GM12878 (cell line): ENCODE data around the gene BARX2. TPM values are rescaled to one million over a fixed set of nuclear protein-coding genes. Genes with fewer than 3 reads are reported as not detected.

ENCODE experiments used
- ATAC-seq: fragments of 200-7000 bp; cut with Tn5 transposase; 3 replicates; pipeline ENCODE4 v1.9.1; 2020; ENCODE audit warnings: mild to moderate bottlenecking, moderate library complexity
- BruUV-seq: library from RNA; stranded (reverse); fragments of 400-500 nt; replicated peaks from 2 replicates; lab custom pipeline; 2021; lab: Mats Ljungman, UMichigan
- CTCF ChIA-PET: fragments of 300-600 bp; sonication (Branson Sonifier 250); formaldehyde crosslinking; extraction: SDS; loops from one replicate; lab custom pipeline; 2021; ENCODE audit warnings: inconsistent platforms; lab: Yijun Ruan, JAX
- POLR2A ChIA-PET: fragments of 350-600 bp; formaldehyde crosslinking; extraction: SDS; loops from one replicate; lab custom pipeline; 2021; ENCODE audit warnings: inconsistent platforms; lab: Charles Lee
- RAD21 ChIA-PET: fragments of 300-600 bp; sonication (Branson Sonifier 250); formaldehyde crosslinking; loops from one replicate; lab custom pipeline; 2023; ENCODE audit warnings: antibody characterized with exemption; ENCODE audit not compliant: unreplicated experiment; lab: Charles Lee
- SMC1A ChIA-PET: fragments of 300-600 bp; sonication (Branson Sonifier 250); formaldehyde crosslinking; loops from one replicate; lab custom pipeline; 2023; ENCODE audit not compliant: unreplicated experiment, uncharacterized antibody; lab: Charles Lee
- DNase-seq: peaks from one replicate; pipeline ENCODE4 v3.0.0-alpha.2; 2011; ENCODE audit warnings: low read depth, low spot score
- FAIRE-seq: peaks from 3 replicates; lab custom pipeline; 2011; peaks lifted over from hg19 to GRCh38; lab: Jason Lieb, UNC
- H2AFZ ChIP-seq: 2 replicates; pipeline ENCODE4 v1.6.0; 2011; ENCODE audit warnings: low read depth, low read length, control low read depth; ENCODE audit not compliant: control insufficient read depth
- H3K27ac ChIP-seq: 2 replicates; pipeline ENCODE4 v1.5.1; 2011; ENCODE audit warnings: control low read depth; ENCODE audit not compliant: control insufficient read depth, insufficient read depth
- H3K27me3 ChIP-seq, 2 experiments: replicated peaks in 1 of 2; 2 replicates each; pipeline versions ENCODE4 v1.6.0 to v1.6.1; 2011; ENCODE audit warnings: low read length in 1 of 2; ENCODE audit not compliant: control insufficient read depth in 2 of 2, insufficient read depth in 2 of 2
- H3K36me3 ChIP-seq, 2 experiments: 2 replicates each; pipeline ENCODE4 v1.5.1; 2011; ENCODE audit warnings: low read length in 1 of 2; ENCODE audit not compliant: control insufficient read depth in 2 of 2, insufficient read depth in 2 of 2
- H3K4me1 ChIP-seq: 2 replicates; pipeline ENCODE4 v1.6.1; 2011; ENCODE audit warnings: mild to moderate bottlenecking, low read length, moderate library complexity, mixed read lengths; ENCODE audit not compliant: control insufficient read depth, insufficient read depth
- H3K4me2 ChIP-seq: 2 replicates; pipeline ENCODE4 v1.6.0; 2011; ENCODE audit warnings: control low read depth; ENCODE audit not compliant: control insufficient read depth, insufficient read depth
- H3K4me3 ChIP-seq: fragments of 200-600 bp; sonication (generic); 2 replicates; pipeline ENCODE4 v1.5.1; 2016
- H3K79me2 ChIP-seq: 2 replicates; pipeline ENCODE4 v1.6.0; 2011; ENCODE audit warnings: low read length; ENCODE audit not compliant: control insufficient read depth, insufficient read depth
- H3K9ac ChIP-seq: 2 replicates; pipeline ENCODE4 v1.8.0; 2011; ENCODE audit warnings: low read length, control low read depth, mixed read lengths; ENCODE audit not compliant: control insufficient read depth, insufficient read depth
- H3K9me3 ChIP-seq: replicated peaks from 3 replicates; pipeline ENCODE4 v1.5.1; 2011; ENCODE audit warnings: mild to moderate bottlenecking, low read length; ENCODE audit not compliant: control insufficient read depth, insufficient read depth
- H4K20me1 ChIP-seq: 2 replicates; pipeline ENCODE4 v1.6.0; 2011; ENCODE audit not compliant: control insufficient read depth, insufficient read depth
- EZH2 ChIP-seq: IDR thresholded peaks from 2 replicates; pipeline ENCODE4 v1.6.1; 2012; ENCODE audit warnings: low read depth, mild to moderate bottlenecking, control low read depth, inconsistent platforms, low read length, borderline replicate concordance; ENCODE audit not compliant: control insufficient read depth
- MEF2A ChIP-seq: IDR thresholded peaks from 2 replicates; pipeline ENCODE4 v1.6.1; 2011; ENCODE audit warnings: low read depth, mild to moderate bottlenecking, low read length, moderate library complexity; ENCODE audit not compliant: insufficient read depth
- MXI1 ChIP-seq: fragments of 150-350 bp; IDR thresholded peaks from 2 replicates; pipeline ENCODE4 v1.6.1; 2011; ENCODE audit warnings: low read depth, mild to moderate bottlenecking, inconsistent platforms, low read length, improper control_type of control experiment
- MYC ChIP-seq: IDR thresholded peaks from 2 replicates; pipeline ENCODE4 v1.6.1; 2011; ENCODE audit warnings: mild to moderate bottlenecking, low read length, moderate library complexity, inconsistent platforms; ENCODE audit not compliant: insufficient read depth, insufficient replicate concordance, insufficient read length, severe bottlenecking
- NFIC ChIP-seq: IDR thresholded peaks from 2 replicates; pipeline ENCODE4 v1.6.1; 2012; ENCODE audit warnings: low read depth, mild to moderate bottlenecking, inconsistent platforms, low read length, moderate library complexity
- YY1 ChIP-seq: IDR thresholded peaks from 2 replicates; pipeline ENCODE4 v1.6.1; 2011; ENCODE audit warnings: low read depth, mild to moderate bottlenecking, low read length
- WGBS: methylation state at CpG from one replicate; pipeline ENCODE4 v1.1.6; 2016; ENCODE audit warnings: low lambda C conversion rate; ENCODE audit not compliant: insufficient replicate concordance, insufficient coverage; ENCODE audit errors: missing lambda C conversion rate; 5-methylcytosine and 5-hydroxymethylcytosine counted together
- in situ Hi-C: fragments of 300-500 bp; cut with MboI; formaldehyde crosslinking; loops from 9 replicates; pipeline ENCODE4 v1.14.3; 2018; ENCODE audit warnings: mixed read lengths
- intact Hi-C: fragments of 100-400 bp; cut with micrococcal nuclease; formaldehyde crosslinking; loops from one replicate; pipeline ENCODE4 v1.14.2; 2022; ENCODE audit not compliant: unreplicated experiment
- polyA plus RNA-seq, 11 experiments: library from polyadenylated mRNA; depleted of rRNA in 4 of 11; unstranded in 6 of 11; stranded (reverse) in 5 of 11; fragments of >200 nt; fragmentation: Nextera tagmentation in 4 of 11; fragmentation: Illumina TruSeq in 1 of 11; extraction: Ambion mirVana in 4 of 11; extraction: Trizol in 1 of 11; gene quantifications; 1 replicate in 1 of 11; 2 replicates in 10 of 11; pipeline versions ENCODE4 v1.2.1 to v1.2.3, GENCODE V29; 2011 to 2016; ENCODE audit warnings: inconsistent platforms in 2 of 11, missing spikeins in 2 of 11, low read depth in 1 of 11
- total RNA-seq, 4 experiments: library from RNA; depleted of rRNA in 3 of 4; stranded (reverse); fragments of >200 nt in 3 of 4; fragmentation: Illumina TruSeq in 1 of 4; extraction: Trizol in 1 of 4; gene quantifications; 2 replicates each; pipeline versions ENCODE4 v1.2.1 to v1.2.3, GENCODE V29; 2013 to 2021
- TF ChIP-seq, protein P1 (sequence below): fragments of 450-650 bp; IDR thresholded peaks from 2 replicates; pipeline ENCODE4 v1.6.1; 2018; ENCODE audit warnings: mild to moderate bottlenecking, low read depth, moderate library complexity; ENCODE audit not compliant: partially characterized antibody
- TF ChIP-seq, protein P2 (sequence below): fragments of 450-650 bp; IDR thresholded peaks from 2 replicates; pipeline ENCODE4 v1.6.1; 2016; ENCODE audit warnings: mild to moderate bottlenecking

BARX2 gene
- total and polyA plus RNA-seq, 10 of the 15 experiments (the other 5 are each of a cell fraction or from before 2014, with no cell fraction given): 0.07 to 0.84 TPM; not detected in 8

DNA sequence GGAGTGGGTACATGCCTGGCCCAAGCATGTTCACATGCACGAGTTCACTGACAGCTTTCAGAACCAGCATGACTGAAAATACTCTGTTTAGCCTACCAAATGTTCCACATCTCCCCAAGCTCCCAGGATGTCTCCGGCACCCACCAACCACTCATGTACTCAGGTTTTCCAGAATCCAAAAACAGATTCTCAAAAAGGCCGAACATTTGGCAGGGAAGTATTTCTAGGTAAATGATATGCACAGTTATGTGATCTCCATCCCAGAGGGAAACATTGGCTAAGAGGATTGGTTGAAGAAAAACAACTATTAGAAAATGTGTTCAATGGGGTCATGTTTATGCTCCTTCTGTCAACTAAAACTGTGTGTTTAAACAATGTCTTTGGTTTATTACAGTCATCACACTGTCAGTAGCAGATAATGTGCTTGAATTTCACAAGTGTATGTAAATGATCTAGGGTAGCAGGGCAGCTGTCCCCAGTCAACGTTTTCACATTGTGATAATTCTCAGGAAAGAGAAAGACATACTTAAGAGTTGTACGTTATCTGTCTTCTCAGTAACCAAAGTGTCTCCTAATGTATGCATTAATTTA is 52.3 kb downstream of the BARX2 start:
- no peak for TF ChIP-seq MYC
- no peak for TF ChIP-seq NFIC
- no peak for TF ChIP-seq YY1
- TF ChIP-seq, protein P1, sequence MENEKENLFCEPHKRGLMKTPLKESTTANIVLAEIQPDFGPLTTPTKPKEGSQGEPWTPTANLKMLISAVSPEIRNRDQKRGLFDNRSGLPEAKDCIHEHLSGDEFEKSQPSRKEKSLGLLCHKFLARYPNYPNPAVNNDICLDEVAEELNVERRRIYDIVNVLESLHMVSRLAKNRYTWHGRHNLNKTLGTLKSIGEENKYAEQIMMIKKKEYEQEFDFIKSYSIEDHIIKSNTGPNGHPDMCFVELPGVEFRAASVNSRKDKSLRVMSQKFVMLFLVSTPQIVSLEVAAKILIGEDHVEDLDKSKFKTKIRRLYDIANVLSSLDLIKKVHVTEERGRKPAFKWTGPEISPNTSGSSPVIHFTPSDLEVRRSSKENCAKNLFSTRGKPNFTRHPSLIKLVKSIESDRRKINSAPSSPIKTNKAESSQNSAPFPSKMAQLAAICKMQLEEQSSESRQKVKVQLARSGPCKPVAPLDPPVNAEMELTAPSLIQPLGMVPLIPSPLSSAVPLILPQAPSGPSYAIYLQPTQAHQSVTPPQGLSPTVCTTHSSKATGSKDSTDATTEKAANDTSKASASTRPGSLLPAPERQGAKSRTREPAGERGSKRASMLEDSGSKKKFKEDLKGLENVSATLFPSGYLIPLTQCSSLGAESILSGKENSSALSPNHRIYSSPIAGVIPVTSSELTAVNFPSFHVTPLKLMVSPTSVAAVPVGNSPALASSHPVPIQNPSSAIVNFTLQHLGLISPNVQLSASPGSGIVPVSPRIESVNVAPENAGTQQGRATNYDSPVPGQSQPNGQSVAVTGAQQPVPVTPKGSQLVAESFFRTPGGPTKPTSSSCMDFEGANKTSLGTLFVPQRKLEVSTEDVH: no peak
- TF ChIP-seq EZH2: no peak
- no peak for TF ChIP-seq MEF2A
- TF ChIP-seq, protein P2, sequence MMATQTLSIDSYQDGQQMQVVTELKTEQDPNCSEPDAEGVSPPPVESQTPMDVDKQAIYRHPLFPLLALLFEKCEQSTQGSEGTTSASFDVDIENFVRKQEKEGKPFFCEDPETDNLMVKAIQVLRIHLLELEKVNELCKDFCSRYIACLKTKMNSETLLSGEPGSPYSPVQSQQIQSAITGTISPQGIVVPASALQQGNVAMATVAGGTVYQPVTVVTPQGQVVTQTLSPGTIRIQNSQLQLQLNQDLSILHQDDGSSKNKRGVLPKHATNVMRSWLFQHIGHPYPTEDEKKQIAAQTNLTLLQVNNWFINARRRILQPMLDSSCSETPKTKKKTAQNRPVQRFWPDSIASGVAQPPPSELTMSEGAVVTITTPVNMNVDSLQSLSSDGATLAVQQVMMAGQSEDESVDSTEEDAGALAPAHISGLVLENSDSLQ: no peak
- TF ChIP-seq MXI1: no peak
- no peaks in the 10 kb centered on the region for H3K9me3 ChIP-seq
- SMC1A ChIA-PET: interaction anchor here (0.9 kb wide), 1 partner anchor 8 kb away, joined by 3 read pairs; no protein-coding TSS in a partner anchor
- ATAC-seq (no peak), DNase-seq (no peak), FAIRE-seq (no peak)
- POLR2A ChIA-PET: no interaction called here
- no peaks in the 10 kb centered on the region for H3K4me1 ChIP-seq
- H3K4me3 ChIP-seq: no peak overlapping the region
- no peaks in the 10 kb centered on the region; a peak in 1 of 4 replicates for H3K27me3 ChIP-seq
- no peak overlapping the region for H3K27ac ChIP-seq
- in situ Hi-C loops: no loop called here
- no peak overlapping the region for H3K4me2 ChIP-seq
- CTCF ChIA-PET: no interaction called here
- no TSS peak for BruUV-seq
- no peaks in the 10 kb centered on the region for H4K20me1 ChIP-seq
- no peaks in the 10 kb centered on the region for H3K36me3 ChIP-seq
- intact Hi-C loops: no loop called here
- H2AFZ ChIP-seq: no peak overlapping the region
- no peak overlapping the region for H3K9ac ChIP-seq
- RAD21 ChIA-PET: no interaction called here
- H3K79me2 ChIP-seq: no peaks in the 10 kb centered on the region
- WGBS: 22% methylated on average over 5 of the region's 5 CpGs
